ENCODE results near the gene USPL1. TPM values are rescaled to one million over a fixed set of nuclear protein-coding genes. Genes with fewer than 3 reads are reported as not detected.

The USPL1 gene
- total and polyA plus RNA-seq, 9 donors = 12.1 to 26.8 (median 22.4) TPM

DNA sequence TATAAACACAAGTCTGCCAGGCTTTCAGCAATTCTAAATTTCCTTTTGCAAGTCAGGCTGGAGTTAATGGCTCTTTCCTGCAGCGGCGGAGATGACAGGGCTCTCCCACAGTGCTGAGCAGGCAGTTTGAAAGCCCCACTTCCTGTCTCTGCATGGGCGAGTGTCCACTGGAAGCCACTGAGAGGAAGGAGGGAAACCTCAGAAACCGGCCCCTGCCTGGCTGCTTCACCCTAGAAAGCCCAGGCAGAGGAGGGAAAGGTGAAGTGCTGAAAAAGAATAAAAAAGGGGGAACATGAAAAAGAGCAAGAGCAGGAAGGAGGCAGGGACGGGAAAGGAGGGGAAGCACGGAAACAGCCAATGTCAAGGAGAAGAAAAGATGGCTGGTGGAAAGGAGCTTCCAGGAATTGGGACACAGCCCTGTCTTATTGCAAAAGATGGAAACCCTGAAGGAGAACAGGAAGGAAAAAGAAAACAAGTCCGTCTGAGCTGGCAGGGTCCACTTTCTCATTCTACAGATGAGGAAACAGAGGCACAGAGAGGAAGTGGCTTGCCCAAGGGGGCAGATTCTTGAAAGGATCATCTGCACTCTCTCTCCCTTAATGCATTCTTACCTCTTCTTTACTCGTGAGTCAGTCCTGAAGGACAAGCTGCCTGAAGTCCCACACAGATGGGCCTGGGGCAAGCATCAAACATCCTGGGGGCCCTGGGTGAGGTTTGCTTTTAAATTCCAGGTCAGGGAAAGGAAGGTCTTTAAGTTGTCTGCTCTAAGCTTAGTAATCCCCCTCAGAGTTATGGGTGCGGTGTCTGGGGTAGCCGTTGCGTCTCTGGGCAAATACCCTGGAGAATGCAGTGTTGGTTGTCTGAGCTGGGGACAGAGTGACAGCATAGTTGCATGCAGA lies 78.8 kb downstream of the USPL1 start:
- DNase-seq = no peak
- H3K27me3 ChIP-seq = no peaks in the 10 kb centered on the region
- no peak overlapping the region for H3K4me3 ChIP-seq
- TF ChIP-seq POLR2A (IDR thresholded peaks at IDR 0.05) (no peak), EP300 (IDR thresholded peaks at IDR 0.05) (no peak)
- TF ChIP-seq, protein P1, sequence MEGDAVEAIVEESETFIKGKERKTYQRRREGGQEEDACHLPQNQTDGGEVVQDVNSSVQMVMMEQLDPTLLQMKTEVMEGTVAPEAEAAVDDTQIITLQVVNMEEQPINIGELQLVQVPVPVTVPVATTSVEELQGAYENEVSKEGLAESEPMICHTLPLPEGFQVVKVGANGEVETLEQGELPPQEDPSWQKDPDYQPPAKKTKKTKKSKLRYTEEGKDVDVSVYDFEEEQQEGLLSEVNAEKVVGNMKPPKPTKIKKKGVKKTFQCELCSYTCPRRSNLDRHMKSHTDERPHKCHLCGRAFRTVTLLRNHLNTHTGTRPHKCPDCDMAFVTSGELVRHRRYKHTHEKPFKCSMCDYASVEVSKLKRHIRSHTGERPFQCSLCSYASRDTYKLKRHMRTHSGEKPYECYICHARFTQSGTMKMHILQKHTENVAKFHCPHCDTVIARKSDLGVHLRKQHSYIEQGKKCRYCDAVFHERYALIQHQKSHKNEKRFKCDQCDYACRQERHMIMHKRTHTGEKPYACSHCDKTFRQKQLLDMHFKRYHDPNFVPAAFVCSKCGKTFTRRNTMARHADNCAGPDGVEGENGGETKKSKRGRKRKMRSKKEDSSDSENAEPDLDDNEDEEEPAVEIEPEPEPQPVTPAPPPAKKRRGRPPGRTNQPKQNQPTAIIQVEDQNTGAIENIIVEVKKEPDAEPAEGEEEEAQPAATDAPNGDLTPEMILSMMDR (IDR thresholded peaks at IDR 0.05) = no peak
- no peaks in the 10 kb centered on the region for H3K36me3 ChIP-seq
- 43 to 50% (median 44%) methylated on average over 11 of the region's 11 CpGs for WGBS, 3 donors
- H3K4me1 ChIP-seq (ENCODE audit: insufficient read depth) = no peaks in the 10 kb centered on the region
- H3K27ac ChIP-seq = no peak overlapping the region
- no peaks in the 10 kb centered on the region for H3K9me3 ChIP-seq
- intact Hi-C loops (cut with DNase I) = no loop called here

DNA sequence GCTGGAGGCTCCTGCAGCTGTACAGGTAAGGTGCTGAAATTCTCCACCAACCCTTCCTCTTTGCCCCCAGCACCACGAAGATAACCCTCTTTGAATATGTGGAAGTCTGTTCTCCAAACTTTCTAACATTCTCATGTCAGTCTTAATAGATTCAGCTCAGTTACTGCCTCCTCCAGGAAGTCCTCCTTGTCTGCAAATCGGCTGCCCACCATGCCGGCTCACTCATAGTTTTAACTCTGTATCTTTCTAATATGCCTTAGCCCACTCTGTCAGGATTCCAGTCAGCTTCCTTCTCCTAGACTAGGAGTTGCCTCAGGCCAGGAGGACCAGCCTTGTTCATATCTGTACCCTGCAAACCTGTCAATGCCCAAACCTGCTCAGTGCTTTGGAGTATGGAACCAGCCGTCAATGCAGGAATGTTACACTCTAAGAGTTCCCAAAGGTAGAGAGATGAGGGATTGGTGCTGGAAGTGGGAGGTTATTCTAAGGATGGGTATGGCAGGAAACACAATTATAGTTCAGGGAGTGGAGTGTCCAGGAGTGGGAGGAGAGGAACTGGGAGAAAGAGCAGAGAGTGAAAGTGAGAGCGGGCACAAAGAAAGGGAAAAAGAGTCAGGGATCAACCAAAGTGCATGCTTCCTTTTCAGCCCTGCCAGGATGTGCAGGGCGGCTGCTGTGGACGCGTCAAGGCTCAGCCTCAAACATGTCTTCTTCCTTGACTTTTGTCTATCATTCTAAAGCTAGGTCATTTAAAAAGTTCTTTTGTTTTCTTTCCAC lies 79.6 kb downstream of the USPL1 start:
- Histone ChIP-seq H3K36me3 (no peaks in the 10 kb centered on the region), H3K4me1 (ENCODE audit: insufficient read depth) (no peaks in the 10 kb centered on the region), H3K27ac (no peak overlapping the region), H3K9me3 (no peaks in the 10 kb centered on the region), H3K4me3 (no peak overlapping the region), H3K27me3 (no peaks in the 10 kb centered on the region)
- no peak for DNase-seq
- TF ChIP-seq, protein P1 (IDR thresholded peaks at IDR 0.05) = no peak
- TF ChIP-seq POLR2A (IDR thresholded peaks at IDR 0.05) = no peak
- TF ChIP-seq EP300 (IDR thresholded peaks at IDR 0.05) = no peak
- intact Hi-C loops (cut with DNase I) = no loop called here
- 61 to 63% (median 63%) methylated on average over 8 of the region's 8 CpGs for WGBS, 3 donors

DNA sequence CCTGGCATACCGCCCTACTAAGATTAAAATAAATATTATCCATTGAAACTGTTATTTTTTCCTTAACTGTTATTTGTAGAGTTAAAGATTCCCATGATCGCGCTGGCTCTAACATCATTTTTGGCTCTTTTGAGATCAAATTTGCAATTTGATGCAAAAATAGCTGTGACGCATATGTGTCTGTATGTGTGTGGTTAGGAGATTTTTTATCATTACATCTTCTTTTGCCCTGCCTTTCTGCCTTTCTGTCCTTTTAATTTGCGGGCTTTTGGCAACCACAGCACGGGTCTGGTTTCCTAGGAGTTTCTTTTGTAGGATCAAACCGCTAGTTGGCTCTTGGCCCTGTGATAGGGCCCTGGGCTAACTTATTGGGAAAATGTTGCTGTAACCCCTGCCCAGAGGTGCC lies 80.3 kb downstream of the USPL1 start:
- Histone ChIP-seq H3K4me3 (no peak overlapping the region), H3K9me3 (no peaks in the 10 kb centered on the region), H3K27ac (no peak overlapping the region), H3K36me3 (no peaks in the 10 kb centered on the region), H3K27me3 (no peaks in the 10 kb centered on the region), H3K4me1 (ENCODE audit: insufficient read depth) (no peaks in the 10 kb centered on the region)
- DNase-seq = no peak
- TF ChIP-seq EP300 (IDR thresholded peaks at IDR 0.05) = no peak
- TF ChIP-seq POLR2A (IDR thresholded peaks at IDR 0.05) = no peak
- TF ChIP-seq, protein P1 (IDR thresholded peaks at IDR 0.05) = no peak
- intact Hi-C loops (cut with DNase I) = no loop called here
- 54 to 63% (median 58%) methylated on average over 7 of the region's 7 CpGs for WGBS, 3 donors

DNA sequence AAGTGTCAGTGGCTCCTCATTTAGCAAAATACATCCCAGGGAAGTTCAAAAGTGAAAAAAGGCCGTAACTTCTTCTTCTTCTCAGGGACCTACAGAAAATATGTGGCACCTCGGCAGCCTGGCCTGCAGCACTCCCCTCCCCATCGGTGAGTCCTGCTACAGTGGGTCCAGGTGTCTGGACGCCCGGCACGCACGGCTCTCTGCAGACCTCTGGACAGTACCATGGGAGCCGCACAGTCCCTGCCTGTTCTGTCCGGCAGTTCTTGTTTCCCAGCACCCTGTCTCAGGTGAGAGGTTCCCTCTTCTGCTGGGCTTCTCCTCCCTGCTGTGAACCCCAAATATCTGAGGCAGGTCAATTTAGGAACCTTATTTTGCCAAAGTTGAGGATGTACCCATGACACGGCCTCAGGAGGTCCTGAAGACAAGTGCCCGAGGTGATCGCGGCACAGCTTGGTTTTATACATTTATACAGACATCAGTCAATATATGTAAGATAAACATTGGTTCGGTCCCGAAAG lies 80.8 kb downstream of the USPL1 start:
- intact Hi-C loops (cut with DNase I) = no loop called here
- Histone ChIP-seq H3K27ac (no peak overlapping the region), H3K9me3 (no peaks in the 10 kb centered on the region), H3K36me3 (no peaks in the 10 kb centered on the region), H3K4me3 (no peak overlapping the region), H3K27me3 (no peaks in the 10 kb centered on the region), H3K4me1 (ENCODE audit: insufficient read depth) (no peaks in the 10 kb centered on the region)
- WGBS, 3 donors = 81 to 89% (median 81%) methylated on average over 15 of the region's 15 CpGs
- no peak for DNase-seq
- TF ChIP-seq, protein P1 (IDR thresholded peaks at IDR 0.05) = no peak
- TF ChIP-seq EP300 (IDR thresholded peaks at IDR 0.05) (no peak), POLR2A (IDR thresholded peaks at IDR 0.05) (no peak)

Data from ovary (tissue), 9 donors.